ENCODE data around the gene SLC35F4.
"Not testable (repeated sequence)": the region's sequence is repeated elsewhere in the genome, so short reads cannot be mapped to it uniquely, and the experiment has no call there.

SLC35F4 gene

DNA sequence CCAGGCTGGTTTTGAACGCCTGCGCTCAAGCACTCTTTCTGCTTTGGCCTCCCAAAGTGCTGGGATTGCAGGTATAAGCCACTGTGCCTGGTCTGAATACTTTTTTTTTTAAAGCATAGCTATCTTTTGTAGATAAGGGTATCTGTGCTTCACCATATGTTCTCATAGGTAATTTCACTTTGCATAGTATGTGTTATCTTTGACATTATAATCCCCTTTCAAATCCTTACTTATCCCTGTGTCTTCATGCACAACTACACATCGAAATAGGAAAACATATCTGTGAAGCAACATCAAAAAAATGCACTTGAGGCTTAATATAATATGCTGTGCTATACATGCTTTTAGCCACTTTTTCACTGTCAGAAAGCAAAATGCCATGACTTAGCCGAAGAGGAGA is 94.1 kb downstream of the SLC35F4 start:
- DNase-seq = no peak

DNA sequence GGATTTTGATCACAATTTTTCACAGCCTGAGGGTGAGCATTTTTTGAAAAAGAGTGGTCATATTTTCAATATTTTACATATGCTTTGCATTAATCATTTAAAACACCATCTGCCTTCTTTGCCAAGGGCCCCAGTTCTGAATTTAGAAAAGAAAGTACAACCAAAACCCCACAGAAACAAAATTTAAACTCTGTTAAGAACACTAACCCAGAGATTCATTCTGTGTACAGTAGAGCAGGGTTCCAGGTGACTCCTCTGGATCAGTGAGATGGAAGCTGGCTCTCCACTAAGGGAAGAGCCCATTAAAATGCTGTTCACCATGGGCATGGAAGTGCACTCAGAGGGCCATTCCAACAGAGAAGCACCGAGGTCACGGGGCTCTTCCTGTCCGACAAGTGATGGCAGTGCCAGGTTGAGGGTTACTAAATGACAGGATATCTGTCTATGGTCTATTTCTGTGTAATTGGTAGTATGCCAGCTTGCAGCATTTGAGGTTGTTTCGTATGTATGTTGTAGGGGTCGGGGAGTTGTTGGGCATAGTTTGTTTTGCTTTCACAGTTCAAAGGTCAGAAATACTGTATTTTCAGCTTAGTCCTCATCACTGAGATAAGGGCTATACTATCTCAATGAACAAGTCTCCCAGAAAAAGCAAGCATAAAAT is 95.9 kb downstream of the SLC35F4 start:
- DNase-seq = no peak

- DNase-seq = no peak
These were observed 104.1 kb downstream of the SLC35F4 start for GRCh38 chr14:57761800-57762199.

DNA sequence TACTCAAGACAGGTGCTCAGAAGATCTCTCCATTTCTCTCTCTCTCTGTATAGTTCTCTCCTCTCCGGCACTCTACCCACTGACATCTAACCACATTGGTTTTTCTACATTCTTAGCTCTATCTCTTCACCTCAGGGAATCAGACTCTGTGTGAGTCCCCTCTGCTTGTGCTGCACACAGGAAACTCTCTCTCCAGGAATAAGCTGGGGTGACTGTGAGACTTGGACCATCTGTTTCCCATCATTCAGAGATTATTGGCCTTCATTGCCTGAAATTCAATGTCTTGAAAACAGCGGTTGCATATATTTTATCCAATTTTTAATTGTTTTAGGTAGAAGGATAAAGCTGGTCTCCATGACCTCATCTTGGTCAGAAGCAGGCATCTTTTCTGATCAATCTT is 105.0 kb downstream of the SLC35F4 start:
- DNase-seq = no peak

- peak; percentile 81 for DNase-seq
These were observed 110.8 kb downstream of the SLC35F4 start for GRCh38 chr14:57755018-57755521.

GRCh38 chr14:57754527-57754926 is 111.4 kb downstream of the SLC35F4 start:
- DNase-seq = no peak

- DNase-seq = no peak
These were observed 112.1 kb downstream of the SLC35F4 start for GRCh38 chr14:57753821-57754220.

DNA sequence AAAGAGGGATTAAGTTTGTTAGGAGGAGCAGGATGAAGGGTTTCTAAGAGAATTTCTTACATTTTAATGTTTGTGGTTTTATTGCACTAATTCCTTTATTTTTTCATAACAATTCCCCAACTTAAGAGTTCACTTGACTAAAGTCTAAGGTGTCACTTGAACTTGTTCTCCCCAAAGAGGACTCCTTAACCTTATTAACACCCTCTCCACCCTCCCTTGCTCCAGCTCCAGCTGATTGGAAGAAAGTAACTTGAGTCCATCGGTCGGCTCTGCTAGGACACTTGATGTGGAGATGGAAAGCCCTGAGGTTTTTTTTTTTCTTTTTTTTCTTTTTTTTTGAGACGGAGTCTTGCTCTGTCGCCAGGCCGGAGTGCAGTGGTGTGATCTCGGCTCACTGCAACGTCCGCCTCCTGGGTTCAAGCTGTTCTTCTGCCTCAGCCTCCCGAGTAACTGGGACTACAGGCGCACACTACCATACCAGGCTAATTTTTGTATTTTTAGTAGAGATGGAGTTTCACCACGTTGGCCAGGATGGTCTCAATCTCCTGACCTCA is 113.7 kb downstream of the SLC35F4 start:
- DNase-seq = not testable (repeated sequence)

DNA sequence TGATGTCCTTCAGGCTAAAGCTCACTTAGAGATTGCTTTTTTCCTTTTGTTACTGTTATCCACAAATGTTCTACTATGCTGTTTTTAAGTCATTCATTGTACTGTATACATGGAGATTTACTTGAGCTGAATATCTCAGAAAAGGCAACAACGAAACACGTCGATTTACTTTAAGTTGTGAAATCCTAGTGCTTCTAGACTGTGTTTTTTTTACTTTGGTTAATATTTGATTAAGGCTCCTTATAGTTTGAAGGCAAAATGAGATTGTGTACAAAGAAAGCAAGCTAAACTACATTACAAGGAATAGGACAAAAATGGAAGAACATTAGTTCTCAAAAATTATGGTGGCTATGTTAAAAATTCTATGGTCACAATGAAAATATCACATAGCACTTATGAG is 114.5 kb downstream of the SLC35F4 start:
- no peak for DNase-seq

- no peak for DNase-seq
These were observed 116.6 kb downstream of the SLC35F4 start for GRCh38 chr14:57749267-57749666.

DNA sequence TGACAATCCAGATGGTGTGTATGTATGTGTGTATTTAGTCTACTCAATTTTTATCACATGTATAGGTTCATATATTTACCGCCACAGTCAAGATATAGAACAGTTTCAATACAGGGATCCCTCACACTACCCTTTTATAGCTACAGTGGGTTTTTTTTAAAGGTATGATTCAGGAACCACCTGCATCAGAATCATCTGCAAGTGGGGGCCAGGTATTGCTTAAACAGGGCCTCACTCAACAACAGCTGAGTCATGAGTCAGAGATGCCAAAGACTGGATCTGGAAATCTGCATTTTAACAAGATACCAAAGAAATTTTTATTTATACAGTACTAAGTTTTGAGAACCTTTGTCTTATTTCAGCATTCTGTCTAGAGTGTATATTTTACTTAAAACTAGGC is 117.6 kb downstream of the SLC35F4 start:
- no peak for DNase-seq

DNA sequence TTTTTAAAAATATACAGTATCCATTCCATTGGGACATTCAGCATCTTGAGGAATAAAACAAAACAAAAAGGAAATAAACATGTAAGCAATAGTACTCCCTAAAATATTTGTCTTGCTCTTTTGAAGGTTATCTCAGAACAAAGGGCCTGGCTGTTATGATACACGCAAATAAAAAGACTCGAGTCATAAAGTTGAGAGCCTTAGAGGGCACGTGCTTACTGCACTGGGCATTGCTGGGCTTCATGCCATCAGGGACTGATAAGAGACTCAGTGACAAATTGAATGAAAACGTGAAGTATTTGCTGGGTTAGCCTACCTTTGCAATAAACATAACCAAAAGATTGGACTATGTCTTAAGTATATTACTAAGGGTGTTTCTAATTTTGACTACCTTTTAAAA is 118.9 kb downstream of the SLC35F4 start:
- no peak for DNase-seq

DNA sequence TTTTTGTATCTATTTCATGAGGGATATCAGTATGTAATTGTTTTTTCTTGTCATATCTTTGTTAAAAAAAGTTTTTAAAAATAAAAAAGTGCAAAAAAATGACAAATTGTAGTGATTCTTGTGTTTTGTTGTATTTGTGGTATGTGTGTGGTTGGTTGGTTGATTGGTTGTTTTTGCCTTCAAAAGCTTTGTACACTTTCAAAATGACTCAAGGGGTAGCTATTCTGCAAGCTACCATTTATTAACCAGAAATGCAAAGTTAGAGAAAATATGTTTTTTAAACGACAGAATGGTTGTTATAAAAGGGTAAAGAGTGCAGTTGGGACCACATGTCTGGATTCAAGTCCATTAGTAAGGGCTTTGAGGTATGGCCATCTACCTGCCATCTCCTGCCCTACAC is 119.3 kb downstream of the SLC35F4 start:
- DNase-seq = no peak

GRCh38 chr14:57739516-57739915 is 126.4 kb downstream of the SLC35F4 start:
- no peak for DNase-seq

- DNase-seq = no peak
These were observed 128.3 kb downstream of the SLC35F4 start for GRCh38 chr14:57737598-57737997.

- no peak for DNase-seq
These were observed 129.5 kb downstream of the SLC35F4 start for GRCh38 chr14:57736391-57736790.

DNA sequence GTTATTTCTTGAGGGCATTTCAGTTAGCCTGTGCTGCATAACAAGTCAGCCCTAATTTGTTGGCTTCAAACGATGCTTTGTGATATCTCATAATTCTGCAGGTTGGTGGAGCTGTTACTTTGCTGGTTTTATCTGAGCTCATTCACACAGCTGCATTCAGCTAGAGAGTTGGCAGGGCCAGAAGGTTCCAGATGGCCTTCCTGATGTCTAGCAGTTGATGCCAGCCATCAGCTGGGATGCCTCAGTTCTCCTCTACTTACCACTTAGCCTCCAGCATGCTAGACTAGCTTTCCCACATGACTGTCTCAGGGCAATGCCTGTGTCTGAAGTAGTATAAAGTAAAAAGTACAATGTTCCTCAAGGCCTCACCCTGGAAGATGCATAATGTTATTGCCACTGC is 130.6 kb downstream of the SLC35F4 start:
- DNase-seq = peak; percentile 20

DNA sequence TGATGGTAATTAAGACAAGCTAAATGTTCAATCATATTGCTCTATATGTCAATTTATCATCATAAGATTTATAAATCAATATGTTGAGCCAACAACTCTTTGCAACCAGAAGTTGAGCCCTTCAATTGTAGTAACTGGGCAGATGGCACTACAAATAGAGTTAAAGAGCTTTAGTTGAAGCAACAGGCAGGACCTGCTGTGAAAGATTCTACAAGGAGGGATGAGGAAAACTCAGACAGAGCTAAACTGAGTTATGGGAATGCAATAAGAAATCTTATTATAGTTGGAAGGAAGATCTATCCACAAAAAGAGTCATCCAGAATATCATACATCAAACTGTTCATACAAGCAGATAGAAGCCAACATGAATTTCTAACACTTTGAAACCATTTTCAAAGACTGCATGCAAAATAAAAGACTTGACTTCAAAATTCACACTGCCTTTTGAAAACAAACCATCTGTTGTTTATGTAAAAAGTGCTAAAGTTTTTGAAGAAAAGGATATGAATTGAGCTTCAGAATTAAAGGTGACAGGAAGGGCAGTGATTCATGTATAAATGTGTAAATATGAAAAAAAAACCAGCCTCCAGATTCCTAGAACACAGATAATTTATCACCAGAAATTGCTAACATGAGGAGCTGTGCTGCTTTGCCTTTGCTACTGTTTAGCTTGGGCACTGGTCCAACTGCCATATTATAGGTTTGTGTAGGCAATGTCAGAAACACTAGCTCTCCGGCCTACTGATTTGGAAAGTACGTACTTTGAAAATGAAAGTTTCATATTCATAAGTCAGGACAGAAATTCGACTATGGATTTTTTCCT is 133.2 kb downstream of the SLC35F4 start:
- DNase-seq = peak; percentile 68

DNA sequence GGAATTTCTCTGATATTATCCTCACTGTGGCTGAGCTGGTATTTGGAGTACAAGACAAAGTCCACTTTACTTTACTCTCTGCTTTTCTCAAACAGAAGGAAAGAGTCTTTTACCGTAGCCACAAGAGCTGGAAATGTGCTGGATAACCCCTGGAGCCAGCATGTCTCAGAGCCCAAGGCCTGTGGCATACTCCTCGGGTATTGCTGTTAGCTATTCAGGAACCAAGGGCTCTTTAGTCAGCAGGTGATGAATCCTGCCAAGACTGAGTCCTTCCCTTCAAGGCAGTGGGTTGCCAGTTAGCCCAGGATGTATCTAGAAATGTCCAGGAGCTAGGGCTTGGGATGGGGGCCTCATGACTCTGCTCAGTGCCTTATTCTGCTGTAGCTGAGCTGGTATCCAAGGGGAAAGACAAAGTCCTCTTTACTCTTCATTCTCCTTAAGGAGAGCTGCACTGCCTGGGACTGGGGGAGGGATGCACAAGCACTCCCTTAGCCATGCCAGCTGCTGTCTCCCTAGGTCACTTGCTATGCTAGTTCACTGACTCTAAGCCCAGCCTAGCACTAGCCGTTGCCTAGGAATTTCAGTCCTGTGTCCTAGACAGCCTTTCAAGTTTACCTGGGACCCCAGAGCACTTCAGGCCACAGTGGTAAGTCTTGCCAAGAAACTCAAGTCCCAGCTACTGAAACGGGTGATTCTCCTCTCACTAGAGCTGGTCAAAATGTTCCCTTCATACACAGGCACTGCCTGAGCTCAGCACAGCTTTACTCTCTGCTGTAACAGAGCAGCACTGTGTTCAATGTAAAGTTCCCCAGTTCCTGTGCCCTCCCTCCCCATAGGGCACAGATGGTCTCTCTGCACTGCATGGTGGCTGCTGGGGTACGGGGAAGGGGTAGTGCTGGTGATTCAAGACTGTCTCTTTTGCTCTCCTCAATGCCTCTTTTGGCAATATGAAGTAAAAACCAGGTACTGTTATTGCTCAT is 136.4 kb downstream of the SLC35F4 start:
- no peak for DNase-seq

DNA sequence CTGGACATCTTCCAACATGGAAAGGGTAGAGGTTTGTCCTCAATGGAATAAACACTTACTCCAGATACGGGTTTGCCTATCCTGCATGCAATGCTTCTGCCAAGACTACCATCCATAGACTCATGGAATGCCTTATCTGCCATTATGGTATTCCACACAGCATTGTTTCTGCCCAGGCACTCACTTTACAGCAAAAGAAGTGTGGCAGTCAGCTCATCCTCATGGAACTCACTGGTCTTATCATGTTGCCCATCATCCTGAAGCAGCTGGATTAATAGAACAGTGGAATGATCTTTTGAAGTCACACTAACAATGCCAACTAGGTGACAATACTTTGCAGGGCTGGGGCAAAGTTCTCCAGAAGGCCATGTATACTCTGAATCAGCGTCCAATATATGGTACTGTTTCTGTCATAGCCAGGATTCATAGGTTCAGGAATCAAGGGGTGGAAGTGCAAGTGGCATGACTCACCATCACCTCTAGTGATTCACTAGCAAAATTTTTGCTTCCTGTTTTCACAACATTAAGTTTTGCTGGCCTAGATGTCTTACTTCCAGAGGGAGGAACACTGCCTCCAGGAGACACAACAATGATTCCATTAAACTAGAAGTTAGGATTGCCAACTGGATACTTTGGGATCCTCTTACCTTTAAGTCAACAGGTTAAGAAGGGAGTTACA is 140.4 kb downstream of the SLC35F4 start:
- DNase-seq = no peak

GRCh38 chr14:57722141-57722540 is 143.8 kb downstream of the SLC35F4 start:
- DNase-seq = not testable (repeated sequence)

- no peak for DNase-seq
These were observed 151.4 kb downstream of the SLC35F4 start for GRCh38 chr14:57714487-57714931.

Measured in NCI-H2171 (cell line).